ENCODE measurements around the gene NTF3.

DNA sequence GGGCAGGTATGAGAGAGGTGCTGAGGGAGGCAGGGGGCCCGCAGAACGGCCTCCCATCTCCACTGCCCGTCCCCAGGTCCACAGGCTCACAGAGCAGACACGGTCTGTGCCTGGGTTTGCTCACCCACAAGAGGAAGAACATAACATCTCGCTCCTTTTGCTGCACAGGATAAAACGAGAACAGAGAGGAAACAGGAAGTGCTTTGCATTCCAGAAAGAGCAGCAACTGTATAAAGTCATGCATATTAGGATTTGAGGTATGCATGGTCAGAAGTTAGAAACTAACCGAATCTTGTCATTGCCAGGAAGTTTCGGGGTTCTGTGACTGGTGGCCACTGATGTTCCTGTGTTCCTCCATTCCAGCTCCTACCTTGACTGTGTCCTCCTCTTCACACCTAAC lies 25.0 kb downstream of the NTF3 start:
- TF ChIP-seq ZNF274 (IDR thresholded peaks at IDR 0.05; ENCODE audit: low read depth, low read length) (no peak), EZH2phosphoT487 (IDR thresholded peaks at IDR 0.05; ENCODE audit: borderline replicate concordance) (no peak)
